GM12874 (cell line): ENCODE measurements around the gene LRRC15.
A peak's percentile ranks its signal among the peaks of the same experiment; 100 is the strongest.

Experiments
- CTCF ChIP-seq: IDR thresholded peaks from 2 replicates; pipeline ENCODE4 v1.5.1; 2011; ENCODE audit warnings: low read depth, mild to moderate bottlenecking, control low read depth, low read length, moderate library complexity; ENCODE audit not compliant: insufficient read depth

Gene LRRC15

GRCh38 chr3:194333212-194333980 is 36.1 kb downstream of the LRRC15 start:
- peak; percentile 97 for TF ChIP-seq CTCF

GRCh38 chr3:194332858-194333211 is 36.7 kb downstream of the LRRC15 start:
- no peak for TF ChIP-seq CTCF

- TF ChIP-seq CTCF, result no peak
Observed at GRCh38 chr3:194330579-194330978, 39.0 kb downstream of the LRRC15 start.

- no peak for TF ChIP-seq CTCF
Observed at GRCh38 chr3:194330160-194330559, 39.4 kb downstream of the LRRC15 start.

GRCh38 chr3:194329583-194329965 is 40.0 kb downstream of the LRRC15 start:
- TF ChIP-seq CTCF, result no peak

GRCh38 chr3:194328942-194329582 is 40.5 kb downstream of the LRRC15 start:
- TF ChIP-seq CTCF, result no peak

- no peak for TF ChIP-seq CTCF
Observed at GRCh38 chr3:194328053-194328657, 41.4 kb downstream of the LRRC15 start.
